Cardiac muscle cell (in vitro differentiated cells and primary cell): Measurements from ENCODE around the gene AGPAT4. TPM values are rescaled to one million over a fixed set of nuclear protein-coding genes. Genes with fewer than 3 reads are reported as not detected.

Source experiments
- DNase-seq, 2 donors: peaks; one replicate each; pipeline versions ENCODE4 v3.0.0 to v3.0.0-alpha.2; 2010 to 2017; ENCODE audit warnings: low read depth in 1 of 2, low spot score in 1 of 2
- H3K27ac ChIP-seq: fragments of 200-600 bp; sonication (generic); 2 replicates; pipeline ENCODE4 v1.5.1; 2016
- H3K27me3 ChIP-seq: fragments of 200-600 bp; sonication (generic); 2 replicates; pipeline ENCODE4 v1.6.0; 2016; ENCODE audit warnings: control low read depth
- H3K36me3 ChIP-seq: fragments of 200-600 bp; sonication (generic); 2 replicates; pipeline ENCODE4 v1.5.1; 2016; ENCODE audit warnings: control low read depth
- H3K4me1 ChIP-seq: fragments of 200-600 bp; sonication (generic); 2 replicates; pipeline ENCODE4 v1.8.1; 2017; ENCODE audit warnings: low read depth, mild to moderate bottlenecking, mixed run types
- H3K4me3 ChIP-seq: fragments of 200-600 bp; sonication (generic); 2 replicates; pipeline ENCODE4 v1.5.1; 2016; ENCODE audit warnings: mild to moderate bottlenecking
- H3K9me3 ChIP-seq: fragments of 200-600 bp; sonication (generic); 2 replicates; pipeline ENCODE4 v1.5.1; 2017; ENCODE audit warnings: low read depth, mild to moderate bottlenecking, control low read depth
- polyA plus RNA-seq: library from polyadenylated mRNA; unstranded; fragments of >200 nt; fragmentation: Nextera tagmentation; extraction: Ambion mirVana; gene quantifications from 2 replicates; pipeline ENCODE4 v1.2.1, GENCODE V29; 2016
- total RNA-seq: library from RNA; depleted of rRNA; stranded (reverse); fragments of >200 nt; gene quantifications from 2 replicates; pipeline ENCODE4 v1.2.3, GENCODE V29; 2016
- TF ChIP-seq, protein P1 (sequence below): IDR thresholded peaks from 2 replicates; pipeline ENCODE4 v1.5.1; 2012; ENCODE audit warnings: low read depth, mild to moderate bottlenecking, low read length

The AGPAT4 gene
- total and polyA plus RNA-seq, 2 experiments from 2014 or later, result 13.9 to 17.7 TPM

DNA sequence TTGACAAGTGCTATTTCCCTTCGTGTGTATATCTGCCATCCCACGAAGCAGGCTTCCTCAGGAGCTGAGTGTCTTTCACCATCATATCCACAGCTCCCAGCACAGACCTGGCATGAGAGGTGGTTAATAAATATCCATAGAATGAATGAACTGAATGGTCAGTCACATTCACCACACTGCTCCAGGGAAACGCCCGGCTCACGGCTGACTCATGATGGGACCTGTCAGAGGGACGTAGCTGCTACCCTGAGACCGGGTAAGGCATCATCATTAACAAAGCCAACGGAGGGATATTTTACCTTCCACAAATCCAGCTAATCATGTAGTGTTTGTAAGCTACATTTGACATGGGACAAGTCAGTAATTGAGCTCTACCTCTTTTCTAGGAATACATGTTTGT is 12.5 kb downstream of the AGPAT4 start:
- Histone ChIP-seq H3K36me3 (no peaks in the 10 kb centered on the region), H3K4me1 (peaks cover 9% of the 10 kb centered on the region), H3K27ac (no peak overlapping the region), H3K9me3 (no peaks in the 10 kb centered on the region), H3K4me3 (no peak overlapping the region), H3K27me3 (no peaks in the 10 kb centered on the region)
- TF ChIP-seq, protein P1, sequence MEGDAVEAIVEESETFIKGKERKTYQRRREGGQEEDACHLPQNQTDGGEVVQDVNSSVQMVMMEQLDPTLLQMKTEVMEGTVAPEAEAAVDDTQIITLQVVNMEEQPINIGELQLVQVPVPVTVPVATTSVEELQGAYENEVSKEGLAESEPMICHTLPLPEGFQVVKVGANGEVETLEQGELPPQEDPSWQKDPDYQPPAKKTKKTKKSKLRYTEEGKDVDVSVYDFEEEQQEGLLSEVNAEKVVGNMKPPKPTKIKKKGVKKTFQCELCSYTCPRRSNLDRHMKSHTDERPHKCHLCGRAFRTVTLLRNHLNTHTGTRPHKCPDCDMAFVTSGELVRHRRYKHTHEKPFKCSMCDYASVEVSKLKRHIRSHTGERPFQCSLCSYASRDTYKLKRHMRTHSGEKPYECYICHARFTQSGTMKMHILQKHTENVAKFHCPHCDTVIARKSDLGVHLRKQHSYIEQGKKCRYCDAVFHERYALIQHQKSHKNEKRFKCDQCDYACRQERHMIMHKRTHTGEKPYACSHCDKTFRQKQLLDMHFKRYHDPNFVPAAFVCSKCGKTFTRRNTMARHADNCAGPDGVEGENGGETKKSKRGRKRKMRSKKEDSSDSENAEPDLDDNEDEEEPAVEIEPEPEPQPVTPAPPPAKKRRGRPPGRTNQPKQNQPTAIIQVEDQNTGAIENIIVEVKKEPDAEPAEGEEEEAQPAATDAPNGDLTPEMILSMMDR, result no peak
- DNase-seq, result no peak

DNA sequence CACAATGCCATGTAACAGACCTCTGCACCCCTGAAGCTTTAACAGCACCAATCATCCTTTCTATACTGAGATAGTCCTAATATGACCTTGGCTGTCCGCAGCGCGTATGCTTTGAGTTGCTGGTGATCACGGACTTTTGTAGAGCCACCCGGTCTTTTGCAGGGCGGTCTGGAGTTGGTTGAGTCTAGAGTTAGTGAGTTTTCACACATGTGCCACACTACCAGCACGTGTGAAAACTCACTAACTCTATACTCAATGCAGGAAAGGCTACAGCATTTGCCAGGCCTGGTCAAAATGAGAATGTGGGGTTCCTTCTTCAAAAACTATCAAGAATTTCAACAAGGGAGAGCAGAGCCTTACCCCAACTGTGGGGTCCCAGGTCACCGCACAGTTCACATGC is 14.6 kb downstream of the AGPAT4 start:
- TF ChIP-seq, protein P1, result no peak
- Histone ChIP-seq H3K27me3 (no peaks in the 10 kb centered on the region), H3K36me3 (no peaks in the 10 kb centered on the region), H3K4me3 (no peak overlapping the region), H3K27ac (no peak overlapping the region), H3K9me3 (no peaks in the 10 kb centered on the region), H3K4me1 (peaks cover 24% of the 10 kb centered on the region)
- no peak for DNase-seq

DNA sequence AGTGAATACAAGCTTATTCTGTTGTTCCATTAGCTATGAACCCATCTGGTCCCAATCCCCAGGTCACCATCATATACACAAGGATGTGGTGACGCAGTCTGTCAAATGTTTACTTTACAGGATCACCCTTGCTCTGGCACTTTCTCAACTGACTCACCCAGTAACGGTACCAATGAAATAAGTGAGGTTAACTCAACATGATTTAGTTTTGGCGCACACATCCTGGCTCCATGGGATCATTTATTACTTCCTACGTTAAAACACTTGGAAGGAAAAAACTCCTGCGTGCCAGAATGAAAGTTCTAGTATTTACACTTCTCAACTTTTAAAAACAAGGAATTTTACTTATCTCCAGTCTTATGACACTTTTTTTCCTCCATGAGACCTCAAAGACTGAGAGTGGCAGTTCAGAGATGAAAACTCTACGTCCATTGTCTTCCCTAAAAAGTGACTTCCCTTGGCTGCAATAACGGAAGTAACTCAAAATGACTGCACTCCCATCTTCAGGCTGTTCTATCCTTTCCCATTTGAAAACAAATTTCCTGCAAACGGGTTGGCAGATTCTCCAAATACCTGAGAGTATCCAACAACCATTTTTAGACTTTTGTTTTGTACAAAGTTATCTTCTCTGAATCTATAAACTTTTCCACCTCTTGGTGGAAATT is 15.9 kb downstream of the AGPAT4 start:
- no peak overlapping the region for H3K4me3 ChIP-seq
- H3K36me3 ChIP-seq, result no peaks in the 10 kb centered on the region
- no peak overlapping the region for H3K27ac ChIP-seq
- H3K27me3 ChIP-seq, result no peaks in the 10 kb centered on the region
- peak in 1 of 2 donors; percentile 72 for DNase-seq
- H3K4me1 ChIP-seq, result peaks cover 25% of the 10 kb centered on the region
- TF ChIP-seq, protein P1, result no peak
- no peaks in the 10 kb centered on the region for H3K9me3 ChIP-seq

DNA sequence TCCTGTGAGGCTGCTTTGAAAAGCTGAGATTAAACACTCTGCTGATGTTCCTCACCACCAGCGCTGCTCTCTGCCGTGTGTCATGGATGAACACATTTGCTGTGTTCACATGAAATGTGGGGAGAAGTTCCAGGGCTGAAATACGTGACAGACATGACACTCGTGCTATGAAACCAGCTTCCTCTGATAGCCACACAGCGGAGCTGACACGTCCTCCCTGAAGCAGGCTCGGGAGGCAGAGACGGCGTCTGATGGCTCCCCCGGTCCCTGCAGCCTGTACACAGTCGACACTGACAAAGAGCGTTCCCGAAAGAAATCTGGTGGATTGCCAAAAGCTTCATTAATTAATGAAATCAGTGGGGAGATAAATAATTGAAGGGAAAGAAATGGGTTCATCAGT is 17.5 kb downstream of the AGPAT4 start:
- TF ChIP-seq, protein P1, result no peak
- Histone ChIP-seq H3K9me3 (no peaks in the 10 kb centered on the region), H3K4me3 (no peak overlapping the region), H3K4me1 (peaks cover 25% of the 10 kb centered on the region), H3K27me3 (no peaks in the 10 kb centered on the region), H3K27ac (no peak overlapping the region), H3K36me3 (no peaks in the 10 kb centered on the region)
- DNase-seq, result no peak

DNA sequence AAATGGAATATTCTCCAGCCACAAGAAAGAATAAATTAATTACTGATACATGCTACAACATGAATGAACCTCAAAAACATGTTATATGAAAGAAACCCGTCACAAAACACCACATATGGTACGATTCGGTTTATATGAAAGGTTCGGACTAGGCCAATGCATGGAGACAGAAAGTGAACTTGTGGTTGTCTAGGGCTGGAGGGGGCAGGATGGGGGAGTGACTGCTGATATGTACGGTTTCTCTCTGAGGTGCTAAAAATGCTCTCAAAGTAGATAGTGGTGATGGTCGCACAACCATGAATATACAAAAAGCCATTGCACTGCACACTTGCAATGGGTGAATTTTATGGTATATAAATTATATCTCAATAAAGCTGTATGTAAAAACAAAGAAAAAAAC is 18.3 kb downstream of the AGPAT4 start:
- peak overlapping the region; percentile 82 for H3K27ac ChIP-seq

More for the DNA sequence above, 18.3 kb downstream of the AGPAT4 start:
- DNase-seq, result no peak
- Histone ChIP-seq H3K9me3 (no peaks in the 10 kb centered on the region), H3K4me1 (peaks cover 25% of the 10 kb centered on the region), H3K27me3 (no peaks in the 10 kb centered on the region), H3K4me3 (no peak overlapping the region), H3K36me3 (no peaks in the 10 kb centered on the region)
- TF ChIP-seq, protein P1, result no peak
